Germinal center (tissue), 1 donor: ENCODE data around the gene CRYM.

ENCODE experiments used
- DNase-seq: peaks from one replicate; pipeline ENCODE4 v3.0.0; 2012; ENCODE audit warnings: mixed read lengths, low spot score

Gene CRYM

DNA sequence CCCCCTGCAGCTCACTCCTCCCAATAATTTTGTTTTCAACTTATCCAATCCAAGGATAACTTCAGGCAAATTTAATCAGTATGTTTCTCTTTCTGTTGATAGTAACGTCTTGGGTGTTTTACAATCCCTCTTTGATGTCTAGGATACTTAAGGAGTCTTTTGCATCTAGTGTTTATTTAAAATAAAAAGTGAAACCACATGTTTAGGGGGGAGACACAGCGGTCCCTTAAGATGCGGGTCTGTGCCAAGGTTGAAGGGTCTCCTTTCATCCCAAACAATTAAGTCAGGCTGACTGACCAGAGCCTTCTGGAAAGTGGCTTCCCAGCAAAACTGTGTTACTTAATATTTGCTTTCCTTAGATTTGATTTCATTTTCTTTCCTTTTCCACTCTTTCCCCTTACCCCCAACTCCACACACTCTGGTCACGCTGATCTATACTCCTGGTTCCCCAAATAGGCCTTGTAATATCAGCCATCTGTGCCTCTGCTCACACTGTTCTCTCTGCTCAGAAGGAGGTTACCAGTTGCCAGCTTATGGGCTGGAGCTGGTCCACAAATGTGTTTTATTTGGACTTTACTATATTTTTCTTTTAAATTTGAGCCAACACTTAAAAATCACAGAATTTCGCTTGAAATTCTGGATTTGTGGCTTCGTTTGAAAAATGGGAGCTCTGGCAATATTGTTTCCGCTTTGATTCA, 33.4 kb downstream of the CRYM start:
- DNase-seq, result no peak

GRCh38 chr16:21242756-21243155, 35.3 kb downstream of the CRYM start:
- DNase-seq, result no peak

DNA sequence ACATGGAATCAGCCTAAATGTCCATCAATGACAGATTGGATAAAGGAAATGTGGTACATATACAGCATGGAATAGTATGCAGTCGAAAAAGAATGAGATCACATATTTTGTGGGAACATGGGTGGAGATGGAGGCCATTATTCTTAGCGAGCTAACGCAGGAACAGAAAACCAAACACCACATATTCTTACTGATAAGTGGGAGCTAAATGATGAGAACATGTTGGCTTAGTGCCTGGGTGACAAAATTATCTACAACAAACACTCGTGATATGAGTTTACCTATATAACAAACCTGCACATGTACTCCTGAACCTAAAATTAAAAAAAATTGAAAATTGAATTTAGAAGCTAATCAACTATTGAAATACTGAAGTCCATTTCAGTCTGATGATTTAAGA, 38.4 kb downstream of the CRYM start:
- DNase-seq, result no peak

DNA sequence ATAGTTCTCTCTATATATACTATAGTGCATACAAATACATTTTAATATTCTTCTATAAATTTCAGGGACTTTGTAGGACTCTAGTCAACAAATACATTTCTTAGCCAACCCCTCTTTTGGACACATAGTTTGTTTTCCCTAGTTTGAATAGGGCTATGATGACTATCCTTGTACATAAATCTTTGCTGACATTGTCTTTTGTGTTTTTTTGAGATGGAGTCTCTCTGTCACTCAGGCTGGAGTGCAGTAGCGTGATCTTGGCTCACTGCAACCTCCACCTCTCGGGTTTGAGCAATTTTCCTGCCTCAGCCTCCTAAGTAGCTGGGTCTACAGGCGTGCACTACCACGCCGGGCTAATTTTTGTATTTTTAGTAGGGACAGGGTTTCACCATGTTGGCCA, 41.3 kb downstream of the CRYM start:
- no peak for DNase-seq

DNA sequence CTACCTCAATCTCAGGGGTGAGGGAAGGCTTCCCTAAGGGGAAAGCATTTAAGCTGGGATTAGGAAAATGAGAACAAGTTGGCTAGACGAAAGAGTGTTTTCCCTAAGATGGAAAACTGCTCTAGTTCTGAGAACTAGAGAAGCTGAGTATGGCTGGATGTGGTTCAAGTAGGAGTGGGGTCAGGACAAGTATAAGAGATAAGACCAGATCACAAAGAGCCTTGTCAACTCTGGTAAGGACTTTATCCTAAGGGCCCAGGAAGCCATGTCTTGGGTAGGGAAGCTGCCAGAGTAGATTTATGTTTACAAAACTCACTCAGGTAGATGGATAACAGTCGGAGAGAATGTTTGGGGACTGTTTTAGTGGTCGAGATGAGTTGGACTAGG, 42.9 kb downstream of the CRYM start:
- no peak for DNase-seq

DNA sequence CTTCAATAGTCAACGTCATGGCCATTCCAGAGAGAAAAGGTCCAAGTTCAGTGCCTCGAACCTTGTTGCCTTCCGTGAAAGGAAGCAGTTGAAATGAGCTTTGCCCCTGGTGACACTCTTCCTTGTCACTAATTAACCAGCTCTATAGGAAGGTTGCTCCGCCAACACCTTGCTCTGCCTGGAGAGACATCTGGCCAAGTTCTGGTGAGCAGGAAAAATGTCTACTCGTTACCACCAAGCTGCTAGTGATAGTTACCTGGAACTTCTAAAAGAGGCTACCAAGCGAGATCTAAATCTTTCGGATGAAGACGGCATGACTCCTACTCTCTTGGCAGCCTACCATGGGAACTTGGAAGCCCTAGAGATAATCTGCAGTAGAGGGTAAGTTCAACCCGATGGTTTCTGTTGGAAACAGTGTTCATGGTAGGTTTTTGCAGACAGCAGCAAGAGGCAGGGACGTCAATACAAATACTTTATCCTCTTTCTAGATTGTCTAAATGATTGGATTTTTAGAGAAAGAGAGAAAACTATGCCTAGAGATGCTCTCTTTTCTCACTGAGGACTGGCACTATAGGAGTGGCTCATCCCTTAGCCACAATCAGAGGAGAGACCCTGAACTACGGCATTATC, 44.5 kb downstream of the CRYM start, which contains the start of gene ANKS4B:
ANKS4B (plus strand) TSS at position 179 of the 630 bp plus-strand sequence; CDS start at position 218, 39 bp downstream.
- no peak for DNase-seq

DNA sequence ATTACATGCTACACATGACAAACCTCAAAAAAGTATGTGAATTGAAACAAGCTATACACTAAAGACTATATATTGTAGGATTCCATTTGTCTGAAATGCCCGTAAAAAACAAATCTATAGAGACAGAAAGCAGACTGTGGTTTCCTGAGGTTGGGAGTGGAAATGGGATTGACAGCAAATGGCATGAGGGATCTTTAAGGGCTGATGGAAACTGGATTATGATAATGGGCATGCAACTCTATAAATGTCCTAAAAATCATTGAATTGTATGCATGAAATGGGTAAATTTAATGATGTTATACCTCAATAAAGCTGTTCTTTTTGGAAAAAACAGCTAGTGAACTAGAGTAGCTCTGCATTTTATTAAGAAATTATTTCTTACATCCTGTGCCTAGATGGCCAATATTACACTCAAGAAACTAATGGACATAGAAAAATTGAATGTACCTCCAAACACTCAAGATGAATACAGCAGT, 45.0 kb downstream of the CRYM start:
- no peak for DNase-seq

GRCh38 chr16:21228361-21228872, 49.7 kb downstream of the CRYM start:
- DNase-seq, result no peak

DNA sequence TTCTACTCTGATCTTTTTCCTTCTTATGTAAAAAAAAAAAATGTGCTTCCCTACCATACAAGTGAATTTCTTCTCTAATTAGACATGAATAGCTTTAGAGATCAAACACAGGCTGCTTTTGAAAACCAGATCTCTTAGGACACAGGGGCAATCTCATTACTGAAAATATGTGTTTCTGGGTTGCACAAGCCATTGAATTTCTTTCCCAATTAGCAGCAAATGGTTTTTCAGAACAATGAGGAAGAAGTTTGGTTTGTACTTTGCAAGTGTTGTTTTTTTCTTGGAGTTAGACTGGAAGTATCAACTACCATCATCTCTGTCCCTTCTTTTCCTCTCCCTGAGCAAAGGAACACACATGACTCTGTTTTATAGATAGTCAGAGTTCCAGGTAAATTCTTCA, 50.2 kb downstream of the CRYM start:
- DNase-seq, result no peak

GRCh38 chr16:21226749-21227148, 51.3 kb downstream of the CRYM start:
- DNase-seq, result no peak

GRCh38 chr16:21224800-21225199, 53.3 kb downstream of the CRYM start:
- no peak for DNase-seq

DNA sequence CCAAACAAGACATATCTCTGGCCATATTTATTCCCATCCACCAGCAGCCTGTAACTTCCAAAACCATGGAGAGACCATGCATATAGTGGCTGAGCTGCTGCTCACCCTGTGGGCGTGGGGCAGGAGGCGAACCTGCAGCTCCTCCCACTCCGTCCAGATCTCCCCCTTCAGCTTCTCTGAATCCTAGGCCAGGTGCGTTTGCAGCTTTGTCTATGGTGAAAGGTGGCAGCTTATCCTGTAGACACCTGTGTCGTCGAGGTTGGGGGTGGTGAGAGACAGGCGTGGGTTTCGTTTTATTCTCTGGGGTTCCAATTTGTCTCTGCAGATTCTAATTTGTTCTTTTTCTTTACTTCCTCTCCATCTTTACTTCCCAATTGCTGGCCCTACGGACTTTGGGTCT, 54.3 kb downstream of the CRYM start:
- DNase-seq, result no peak

- DNase-seq, result no peak
Observed at GRCh38 chr16:21222495-21223337, 55.4 kb downstream of the CRYM start.

DNA sequence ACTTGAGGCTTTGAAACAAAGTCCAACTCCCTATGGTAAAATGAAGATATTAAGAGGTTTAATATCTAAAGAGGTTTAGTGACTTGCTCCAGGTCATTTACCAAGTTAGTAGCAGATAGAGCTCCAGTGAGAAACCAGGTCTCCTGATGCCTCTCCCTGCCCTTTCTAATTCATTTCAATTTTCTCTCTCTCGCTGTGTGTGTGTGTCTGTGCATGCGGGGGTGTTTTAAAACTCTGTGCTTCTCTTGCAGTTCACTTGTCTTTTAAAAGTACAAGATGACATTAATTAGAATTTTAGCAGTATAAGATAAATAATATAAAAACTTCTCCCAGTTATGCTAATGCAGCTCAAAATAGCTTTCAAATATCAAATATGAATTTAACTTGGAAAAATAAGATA, 58.5 kb downstream of the CRYM start:
- no peak for DNase-seq

DNA sequence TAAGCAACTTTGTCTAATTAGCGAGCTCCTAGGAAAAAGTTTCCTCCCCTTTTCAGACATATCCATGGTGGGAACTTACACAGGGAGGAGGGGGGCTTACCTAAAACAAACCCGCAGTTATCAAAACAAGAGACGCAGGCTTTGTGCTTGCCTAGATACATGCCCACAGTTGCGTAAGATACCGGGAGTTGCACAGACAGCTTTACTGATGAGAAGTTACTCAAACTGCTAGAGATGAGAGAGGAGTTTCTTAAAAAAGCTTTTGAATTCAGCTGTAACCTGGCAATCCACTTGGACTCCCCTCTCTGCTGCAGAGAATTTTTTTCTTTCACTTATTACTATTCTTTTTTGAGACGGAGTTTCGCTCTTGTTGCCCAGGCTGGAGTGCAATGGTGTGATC, 59.9 kb downstream of the CRYM start:
- no peak for DNase-seq

DNA sequence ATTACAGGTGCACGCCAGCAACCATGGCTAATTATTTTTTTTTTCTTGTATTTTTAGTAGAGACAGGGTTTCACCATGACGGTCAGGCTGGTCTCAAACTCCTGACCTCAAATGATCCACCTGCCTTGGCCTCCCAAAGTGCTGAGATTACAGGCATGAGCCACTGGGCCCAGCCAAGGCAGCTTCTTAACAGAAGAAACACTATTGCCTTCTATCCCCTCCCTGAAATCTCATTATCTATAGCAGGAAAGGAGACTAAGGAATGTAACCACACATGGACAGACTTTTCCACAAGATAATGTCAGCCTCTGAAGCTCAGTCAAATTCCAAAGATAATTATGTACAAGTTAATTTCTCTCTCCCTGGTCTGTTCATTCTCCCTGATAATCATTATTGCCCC, 61.0 kb downstream of the CRYM start:
- no peak for DNase-seq

GRCh38 chr16:21214086-21214485, 64.0 kb downstream of the CRYM start:
- DNase-seq, result no peak

DNA sequence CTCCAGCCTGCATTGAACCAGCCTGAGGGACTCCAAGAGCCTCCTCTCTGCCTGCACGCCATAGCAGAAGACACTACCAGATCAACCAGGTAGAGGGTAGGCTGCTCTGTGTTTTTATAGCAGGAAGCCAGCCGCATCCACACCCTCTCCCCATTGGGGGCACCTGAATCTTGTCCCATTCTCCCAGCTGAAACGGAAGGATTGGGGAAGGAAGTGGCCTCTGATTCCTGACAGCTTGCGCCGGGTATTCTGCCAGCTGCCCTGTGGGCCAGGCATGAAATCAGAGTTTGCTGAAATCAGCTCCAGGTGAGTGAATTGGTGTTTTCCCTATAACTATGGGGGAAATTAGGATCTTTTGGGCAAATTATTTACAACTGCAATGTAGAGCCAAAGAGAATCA, 66.6 kb downstream of the CRYM start, which contains the start of gene ZP2:
ZP2 (minus strand) TSS at position 89 of the 400 bp plus-strand sequence; CDS start at position 62, 27 bp downstream.
- DNase-seq, result no peak
